ENCODE results near the gene LHX3.

Gene LHX3

GRCh38 chr9:136246849-136247550 lies 42.1 kb upstream of the LHX3 start:
- H3K27me3 Mint-ChIP-seq (ENCODE audit: low read depth, poor library complexity), result peaks cover 22% of the 10 kb centered on the region
- peaks cover 79% of the 10 kb centered on the region for H3K4me1 Mint-ChIP-seq
- no peak overlapping the region for H3K4me3 Mint-ChIP-seq
- no peaks in the 10 kb centered on the region for H3K9me3 Mint-ChIP-seq
- DNase-seq, result no peak
- H3K36me3 Mint-ChIP-seq (ENCODE audit: low read depth), result no peaks in the 10 kb centered on the region
- H3K27ac Mint-ChIP-seq, result no peak overlapping the region
- TF ChIP-seq, protein P1, sequence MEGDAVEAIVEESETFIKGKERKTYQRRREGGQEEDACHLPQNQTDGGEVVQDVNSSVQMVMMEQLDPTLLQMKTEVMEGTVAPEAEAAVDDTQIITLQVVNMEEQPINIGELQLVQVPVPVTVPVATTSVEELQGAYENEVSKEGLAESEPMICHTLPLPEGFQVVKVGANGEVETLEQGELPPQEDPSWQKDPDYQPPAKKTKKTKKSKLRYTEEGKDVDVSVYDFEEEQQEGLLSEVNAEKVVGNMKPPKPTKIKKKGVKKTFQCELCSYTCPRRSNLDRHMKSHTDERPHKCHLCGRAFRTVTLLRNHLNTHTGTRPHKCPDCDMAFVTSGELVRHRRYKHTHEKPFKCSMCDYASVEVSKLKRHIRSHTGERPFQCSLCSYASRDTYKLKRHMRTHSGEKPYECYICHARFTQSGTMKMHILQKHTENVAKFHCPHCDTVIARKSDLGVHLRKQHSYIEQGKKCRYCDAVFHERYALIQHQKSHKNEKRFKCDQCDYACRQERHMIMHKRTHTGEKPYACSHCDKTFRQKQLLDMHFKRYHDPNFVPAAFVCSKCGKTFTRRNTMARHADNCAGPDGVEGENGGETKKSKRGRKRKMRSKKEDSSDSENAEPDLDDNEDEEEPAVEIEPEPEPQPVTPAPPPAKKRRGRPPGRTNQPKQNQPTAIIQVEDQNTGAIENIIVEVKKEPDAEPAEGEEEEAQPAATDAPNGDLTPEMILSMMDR (IDR thresholded peaks at IDR 0.05), result no peak

- Mint-ChIP-seq H3K27ac (peak within 1 kb of the TSS; percentile 93), H3K4me1 (peaks cover 83% of the 10 kb centered on the region), H3K9me3 (no peaks in the 10 kb centered on the region), H3K4me3 (peak within 1 kb of the TSS; percentile 94), H3K27me3 (ENCODE audit: low read depth, poor library complexity) (peaks cover 22% of the 10 kb centered on the region), H3K36me3 (ENCODE audit: low read depth) (no peaks in the 10 kb centered on the region)
- peak; percentile 87 for DNase-seq
- TF ChIP-seq, protein P1 (IDR thresholded peaks at IDR 0.05), result no peak
Observed at GRCh38 chr9:136245219-136246150, 40.6 kb upstream of the LHX3 start, which contains the start of gene QSOX2. QSOX2 (minus strand) TSS chr9:136245812; CDS start chr9:136245803, 9 bp downstream.

DNA sequence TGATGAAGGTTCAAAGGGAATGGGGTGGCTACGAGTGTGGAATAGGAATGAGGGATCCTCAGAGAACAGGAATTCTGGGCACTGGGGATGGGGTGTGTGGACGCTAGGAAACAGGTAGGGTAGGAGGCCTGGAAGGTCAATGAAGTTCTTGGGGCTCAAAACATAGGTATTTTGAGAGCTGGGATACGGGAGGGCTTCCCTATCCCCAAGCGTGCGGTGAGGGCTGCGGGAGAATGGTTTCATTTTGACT lies 40.0 kb upstream of the LHX3 start:
- H3K27me3 Mint-ChIP-seq (ENCODE audit: low read depth, poor library complexity), result peaks cover 21% of the 10 kb centered on the region

DNA sequence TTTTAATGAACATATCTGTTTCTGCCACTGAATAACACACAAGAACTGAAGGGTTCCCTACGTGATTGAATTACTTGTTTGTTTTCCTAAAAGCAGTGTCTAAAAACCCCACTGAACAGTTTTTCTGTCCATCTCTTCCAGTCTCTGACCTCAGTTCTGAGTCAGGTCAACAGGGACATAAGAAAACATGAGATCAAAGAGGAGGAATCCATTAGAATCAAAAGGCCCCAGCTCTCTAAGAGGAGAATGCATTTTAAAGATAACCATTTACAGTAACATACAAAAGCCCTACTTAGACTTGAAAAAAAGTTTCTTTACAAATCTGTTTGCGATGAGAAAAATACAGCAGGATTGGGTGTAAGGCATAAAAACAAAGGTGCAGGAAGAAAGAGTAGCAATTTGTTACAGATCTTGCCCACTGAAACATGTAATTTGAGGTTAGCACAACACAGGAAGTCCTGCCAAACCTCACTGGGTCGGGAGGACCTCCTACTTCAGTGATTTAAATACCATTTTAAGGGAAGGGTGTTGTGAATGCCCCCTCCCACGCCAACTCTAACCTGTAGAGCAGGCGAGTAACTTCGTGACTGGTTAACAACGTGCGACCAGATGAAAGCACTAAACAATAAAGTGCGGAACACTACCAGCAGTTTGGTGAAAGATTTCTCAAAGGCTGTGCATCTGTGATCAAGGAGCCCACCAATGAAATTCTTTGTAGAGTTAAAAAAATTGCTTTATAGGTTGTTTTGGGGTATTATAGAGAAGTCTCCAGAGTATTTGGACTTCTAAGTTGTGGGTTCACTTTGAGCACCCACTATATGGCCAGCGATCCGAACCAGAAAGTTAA lies 39.4 kb upstream of the LHX3 start:
- Mint-ChIP-seq H3K36me3 (ENCODE audit: low read depth) (no peaks in the 10 kb centered on the region), H3K9me3 (no peaks in the 10 kb centered on the region), H3K27ac (peak overlapping the region; percentile 93), H3K4me1 (peaks cover 75% of the 10 kb centered on the region), H3K4me3 (peak overlapping the region; percentile 94), H3K27me3 (ENCODE audit: low read depth, poor library complexity) (peaks cover 17% of the 10 kb centered on the region)
- DNase-seq, result no peak
- TF ChIP-seq, protein P1 (IDR thresholded peaks at IDR 0.05), result no peak

More for the DNA sequence above, 40.0 kb upstream of the LHX3 start:
- Mint-ChIP-seq H3K4me1 (peaks cover 77% of the 10 kb centered on the region), H3K4me3 (peak overlapping the region; percentile 94), H3K27ac (peak overlapping the region; percentile 93), H3K9me3 (no peaks in the 10 kb centered on the region), H3K36me3 (ENCODE audit: low read depth) (no peaks in the 10 kb centered on the region)
- TF ChIP-seq, protein P1 (IDR thresholded peaks at IDR 0.05), result no peak
- no peak for DNase-seq

GRCh38 chr9:136243631-136244030 lies 38.7 kb upstream of the LHX3 start:
- H3K9me3 Mint-ChIP-seq, result no peaks in the 10 kb centered on the region
- DNase-seq, result no peak
- peaks cover 79% of the 10 kb centered on the region for H3K4me1 Mint-ChIP-seq
- H3K4me3 Mint-ChIP-seq, result peak overlapping the region; percentile 94
- peak overlapping the region; percentile 9 for H3K27ac Mint-ChIP-seq
- H3K36me3 Mint-ChIP-seq (ENCODE audit: low read depth), result no peaks in the 10 kb centered on the region
- H3K27me3 Mint-ChIP-seq (ENCODE audit: low read depth, poor library complexity), result peaks cover 17% of the 10 kb centered on the region
- TF ChIP-seq, protein P1 (IDR thresholded peaks at IDR 0.05), result no peak
